NCI-H2081 (cell line): ENCODE data around the gene DZIP1.

Experiments used
- DNase-seq, 2 experiments: peaks; one replicate each; lab custom pipeline; 2025; lab: John Stamatoyannopoulos, UW

The DZIP1 gene

GRCh38 chr13:95642999-95643398, 1.5 kb downstream of the DZIP1 start:
- DNase-seq = no peak

- no peak for DNase-seq
These were observed 2.4 kb downstream of the DZIP1 start for GRCh38 chr13:95642028-95642621.

- no peak for DNase-seq
These were observed 3.0 kb downstream of the DZIP1 start for GRCh38 chr13:95641291-95642027.

- DNase-seq = no peak
These were observed 7.7 kb downstream of the DZIP1 start for GRCh38 chr13:95636853-95637252.

GRCh38 chr13:95630593-95630992, 13.9 kb downstream of the DZIP1 start:
- DNase-seq = no peak

- DNase-seq = no peak
These were observed 15.4 kb downstream of the DZIP1 start for GRCh38 chr13:95629071-95629470.

- DNase-seq = no peak
These were observed 16.0 kb downstream of the DZIP1 start for GRCh38 chr13:95628488-95628887.

- DNase-seq = no peak
These were observed 16.9 kb downstream of the DZIP1 start for GRCh38 chr13:95627590-95627989.

GRCh38 chr13:95626768-95627167, 17.7 kb downstream of the DZIP1 start:
- DNase-seq = no peak

GRCh38 chr13:95624020-95624419, 20.5 kb downstream of the DZIP1 start:
- DNase-seq = peak; percentile 18 to 43

GRCh38 chr13:95623141-95623540, 21.4 kb downstream of the DZIP1 start:
- DNase-seq = no peak

GRCh38 chr13:95620825-95621498, 23.5 kb downstream of the DZIP1 start:
- DNase-seq = no peak

- no peak for DNase-seq
These were observed 24.3 kb downstream of the DZIP1 start for GRCh38 chr13:95620030-95620824.

GRCh38 chr13:95615539-95615938, 29.0 kb downstream of the DZIP1 start:
- no peak for DNase-seq

- no peak for DNase-seq
These were observed 29.8 kb downstream of the DZIP1 start for GRCh38 chr13:95614641-95615245.

- DNase-seq = no peak
These were observed 35.7 kb downstream of the DZIP1 start for GRCh38 chr13:95608640-95609323.

GRCh38 chr13:95607366-95607765, 37.1 kb downstream of the DZIP1 start:
- DNase-seq = no peak

GRCh38 chr13:95605448-95606125, 38.9 kb downstream of the DZIP1 start:
- DNase-seq = no peak

- DNase-seq = no peak
These were observed 40.0 kb downstream of the DZIP1 start for GRCh38 chr13:95604556-95604915.

- peak in 1 of 2 experiments; percentile 11 for DNase-seq
These were observed 40.5 kb downstream of the DZIP1 start for GRCh38 chr13:95603887-95604555.
